Vagina (tissue), 2 donors: ENCODE measurements around the gene EHMT1.

Experiments used
- CTCF ChIP-seq, 3 experiments: fragments of 450-650 bp in 2 of 3; fragments of 200-600 bp in 1 of 3; sonication (generic) in 1 of 3; IDR thresholded peaks; one replicate each; pipeline ENCODE4 v1.5.1; 2017 to 2019; ENCODE audit warnings: antibody characterized with exemption in 3 of 3, mild to moderate bottlenecking in 2 of 3, moderate library complexity in 2 of 3
- POLR2A ChIP-seq, 2 donors: fragments of 450-650 bp; IDR thresholded peaks; one replicate each; pipeline ENCODE4 v1.6.1; 2017; ENCODE audit warnings: antibody characterized with exemption in 2 of 2, mild to moderate bottlenecking in 2 of 2, moderate library complexity in 2 of 2

GRCh38 chr9:137606005-137606621 lies 12.7 kb upstream of the EHMT1 start:
- no peak for TF ChIP-seq POLR2A (IDR thresholded peaks at IDR 0.05)
- TF ChIP-seq CTCF (IDR thresholded peaks at IDR 0.05): no peak
